Measurements from ENCODE around the gene OR2G3.

OR2G3 gene

DNA sequence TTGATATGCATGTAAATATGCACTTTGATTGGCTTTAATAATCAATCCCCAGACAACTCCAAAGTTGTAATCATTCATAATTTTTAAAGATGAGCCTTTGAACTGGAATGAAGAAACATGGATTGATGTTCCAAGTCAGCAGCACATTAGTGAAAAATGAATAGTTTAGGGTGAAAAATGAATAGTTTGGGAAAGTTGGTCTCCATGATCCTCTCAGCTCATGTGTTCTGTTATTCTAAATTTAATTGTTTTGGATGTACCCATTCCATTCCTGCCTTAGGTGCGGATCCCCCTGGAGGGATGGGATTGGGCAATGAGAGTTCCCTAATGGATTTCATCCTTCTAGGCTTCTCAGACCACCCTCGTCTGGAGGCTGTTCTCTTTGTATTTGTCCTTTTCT lies at the start of gene OR2G3:
Gene OR2G3, plus strand, starts transcription at position 301 of the 400 bp plus-strand sequence. Its CDS starts 0 bp downstream, at position 301.
- H3K4me3 ChIP-seq (ENCODE audit: low read depth, low read length): no peak within 1 kb of the TSS
- TF ChIP-seq, protein P1, sequence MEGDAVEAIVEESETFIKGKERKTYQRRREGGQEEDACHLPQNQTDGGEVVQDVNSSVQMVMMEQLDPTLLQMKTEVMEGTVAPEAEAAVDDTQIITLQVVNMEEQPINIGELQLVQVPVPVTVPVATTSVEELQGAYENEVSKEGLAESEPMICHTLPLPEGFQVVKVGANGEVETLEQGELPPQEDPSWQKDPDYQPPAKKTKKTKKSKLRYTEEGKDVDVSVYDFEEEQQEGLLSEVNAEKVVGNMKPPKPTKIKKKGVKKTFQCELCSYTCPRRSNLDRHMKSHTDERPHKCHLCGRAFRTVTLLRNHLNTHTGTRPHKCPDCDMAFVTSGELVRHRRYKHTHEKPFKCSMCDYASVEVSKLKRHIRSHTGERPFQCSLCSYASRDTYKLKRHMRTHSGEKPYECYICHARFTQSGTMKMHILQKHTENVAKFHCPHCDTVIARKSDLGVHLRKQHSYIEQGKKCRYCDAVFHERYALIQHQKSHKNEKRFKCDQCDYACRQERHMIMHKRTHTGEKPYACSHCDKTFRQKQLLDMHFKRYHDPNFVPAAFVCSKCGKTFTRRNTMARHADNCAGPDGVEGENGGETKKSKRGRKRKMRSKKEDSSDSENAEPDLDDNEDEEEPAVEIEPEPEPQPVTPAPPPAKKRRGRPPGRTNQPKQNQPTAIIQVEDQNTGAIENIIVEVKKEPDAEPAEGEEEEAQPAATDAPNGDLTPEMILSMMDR (IDR thresholded peaks at IDR 0.05; ENCODE audit: low read depth, low read length): no peak

- H3K4me3 ChIP-seq (ENCODE audit: low read depth, low read length): no peak overlapping the region
- TF ChIP-seq, protein P1 (IDR thresholded peaks at IDR 0.05; ENCODE audit: low read depth, low read length): no peak
Measured at GRCh38 chr1:247557926-247558674, 47.3 kb upstream of the OR2G3 start.

GRCh38 chr1:247561711-247562110 lies 43.7 kb upstream of the OR2G3 start:
- H3K4me3 ChIP-seq (ENCODE audit: low read depth, low read length): no peak overlapping the region
- TF ChIP-seq, protein P1 (IDR thresholded peaks at IDR 0.05; ENCODE audit: low read depth, low read length): no peak

GRCh38 chr1:247562198-247562597 lies 43.2 kb upstream of the OR2G3 start:
- TF ChIP-seq, protein P1 (IDR thresholded peaks at IDR 0.05; ENCODE audit: low read depth, low read length): no peak
- no peak overlapping the region for H3K4me3 ChIP-seq (ENCODE audit: low read depth, low read length)

GRCh38 chr1:247574236-247574635 lies 31.1 kb upstream of the OR2G3 start:
- TF ChIP-seq, protein P1 (IDR thresholded peaks at IDR 0.05; ENCODE audit: low read depth, low read length): no peak
- no peak overlapping the region for H3K4me3 ChIP-seq (ENCODE audit: low read depth, low read length)

GRCh38 chr1:247574664-247575063 lies 30.7 kb upstream of the OR2G3 start:
- TF ChIP-seq, protein P1 (IDR thresholded peaks at IDR 0.05; ENCODE audit: low read depth, low read length): no peak
- H3K4me3 ChIP-seq (ENCODE audit: low read depth, low read length): no peak overlapping the region

DNA sequence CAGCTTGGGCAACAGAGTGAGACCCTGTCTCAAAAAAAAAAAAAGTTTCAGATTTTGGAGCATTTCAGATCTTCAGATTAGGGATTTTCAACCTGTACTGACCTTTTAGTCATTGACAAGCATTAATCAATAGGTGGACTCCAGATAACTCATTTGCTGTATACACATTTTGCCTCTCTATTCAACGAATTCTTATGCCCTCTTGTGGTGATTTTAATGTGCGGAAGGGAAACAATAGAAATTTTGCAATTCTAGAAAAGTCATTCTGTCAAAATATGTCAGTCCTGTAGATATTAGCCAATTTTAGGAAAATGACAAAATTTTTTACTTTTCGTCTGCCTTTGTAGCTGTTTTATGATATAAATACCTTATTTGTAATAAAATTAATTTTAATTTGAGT lies 28.9 kb upstream of the OR2G3 start:
- TF ChIP-seq, protein P1 (IDR thresholded peaks at IDR 0.05; ENCODE audit: low read depth, low read length): no peak
- H3K4me3 ChIP-seq (ENCODE audit: low read depth, low read length): no peak overlapping the region
